HCT116 (cell line): ENCODE results near the gene RANBP6. TPM values are rescaled to one million over a fixed set of nuclear protein-coding genes. Genes with fewer than 3 reads are reported as not detected.
"Not testable (repeated sequence)": the region's sequence is repeated elsewhere in the genome, so short reads cannot be mapped to it uniquely, and the experiment has no call there.

Experiments
- ATAC-seq: fragments of 200-7000 bp; cut with Tn5 transposase; 2 replicates; pipeline ENCODE4 v1.9.1; 2020; ENCODE audit warnings: mild to moderate bottlenecking, moderate library complexity
- BruUV-seq: library from RNA; stranded (reverse); fragments of 400-500 nt; replicated peaks from 2 replicates; lab custom pipeline; 2021; lab: Mats Ljungman, UMichigan
- CTCF ChIA-PET: fragments of 300-600 bp; sonication (Branson Sonifier 250); formaldehyde crosslinking; loops from one replicate; lab custom pipeline; 2021; ENCODE audit warnings: antibody characterized with exemption; lab: Charles Lee
- POLR2A ChIA-PET: fragments of 300-600, 350-600 bp; sonication (Branson Sonifier 250); formaldehyde crosslinking; loops from one replicate; lab custom pipeline; 2021; ENCODE audit warnings: antibody characterized with exemption; lab: Charles Lee
- RAD21 ChIA-PET, 2 experiments: fragments of 300-600 bp; sonication (Branson Sonifier 250); formaldehyde crosslinking; loops; one replicate each; lab custom pipeline; 2023; ENCODE audit warnings: low total read pairs in 2 of 2; ENCODE audit not compliant: uncharacterized antibody in 2 of 2, unreplicated experiment in 2 of 2, low non-redundant PET in 1 of 2; lab: Charles Lee
- DNase-seq: peaks from one replicate; pipeline ENCODE4 v3.0.0-alpha.2; 2010; ENCODE audit warnings: low read depth, low spot score
- H2AFZ ChIP-seq: fragments of 200-600 bp; shearing (Covaris generic), sonication (generic); 2 replicates; pipeline ENCODE4 v1.6.1; 2017; ENCODE audit warnings: low read depth, mixed run types, mixed read lengths, antibody characterized with exemption, low read length; ENCODE audit not compliant: poor library complexity, severe bottlenecking
- H3K27ac ChIP-seq: 2 replicates; pipeline ENCODE4 v1.5.1; 2012; ENCODE audit warnings: low read depth, low read length
- H3K27me3 ChIP-seq: fragments of 200-600 bp; sonication (generic); 2 replicates; pipeline ENCODE4 v1.6.1; 2016; ENCODE audit warnings: mixed run types, low read length, mixed read lengths; ENCODE audit not compliant: insufficient read depth
- H3K36me3 ChIP-seq, 2 experiments: fragments of 200-500 bp in 1 of 2; fragments of 200-600 bp in 1 of 2; sonication (Bioruptor generic) in 1 of 2; sonication (generic) in 1 of 2; 2 replicates each; pipeline versions ENCODE4 v1.5.1 to v1.6.1; 2014 to 2016; ENCODE audit warnings: low read length in 2 of 2, inconsistent platforms in 1 of 2, mixed read lengths in 1 of 2, mixed run types in 1 of 2; ENCODE audit not compliant: insufficient read depth in 2 of 2, control insufficient read depth in 1 of 2
- H3K4me1 ChIP-seq, 2 experiments: fragments of 200-600 bp in 1 of 2; sonication (generic) in 1 of 2; 2 replicates each; pipeline versions ENCODE4 v1.5.1 to v1.6.1; 2012 to 2017; ENCODE audit warnings: low read length in 2 of 2, inconsistent platforms in 1 of 2, mild to moderate bottlenecking in 1 of 2, mixed read lengths in 1 of 2, mixed run types in 1 of 2, moderate library complexity in 1 of 2; ENCODE audit not compliant: insufficient read depth in 2 of 2, control insufficient read depth in 1 of 2
- H3K4me2 ChIP-seq: fragments of 200-600 bp; sonication (generic); 2 replicates; pipeline ENCODE4 v1.6.1; 2017; ENCODE audit warnings: mixed run types, low read length, mixed read lengths
- H3K4me3 ChIP-seq, 2 experiments: fragments of 200-600 bp in 1 of 2; sonication (generic) in 1 of 2; replicated peaks in 1 of 2; 2 replicates each; pipeline ENCODE4 v1.5.1; 2011 to 2016; ENCODE audit warnings: low read length in 2 of 2, control low read depth in 1 of 2, low read depth in 1 of 2, mild to moderate bottlenecking in 1 of 2, mixed read lengths in 1 of 2, mixed run types in 1 of 2
- H3K79me2 ChIP-seq: fragments of 200-600 bp; sonication (generic); 2 replicates; pipeline ENCODE4 v1.6.1; 2017; ENCODE audit warnings: mild to moderate bottlenecking, mixed run types, low read length, moderate library complexity, mixed read lengths; ENCODE audit not compliant: insufficient read depth
- H3K9ac ChIP-seq: fragments of 200-600 bp; sonication (generic); 2 replicates; pipeline ENCODE4 v1.6.1; 2016; ENCODE audit warnings: low read length, mixed read lengths
- H3K9me2 ChIP-seq: fragments of 200-600 bp; sonication (generic), shearing (Covaris generic); 2 replicates; pipeline ENCODE4 v1.6.1; 2017; ENCODE audit warnings: mixed run types, mild to moderate bottlenecking, moderate library complexity; ENCODE audit not compliant: insufficient read depth
- H3K9me3 ChIP-seq, 2 experiments: fragments of 200-500 bp in 1 of 2; fragments of 200-600 bp in 1 of 2; sonication (Bioruptor generic) in 1 of 2; sonication (generic) in 1 of 2; 2 replicates each; pipeline ENCODE4 v1.6.1; 2014 to 2017; ENCODE audit warnings: low read length in 2 of 2, mixed read lengths in 2 of 2, inconsistent platforms in 1 of 2, low read depth in 1 of 2, mild to moderate bottlenecking in 1 of 2, mixed run types in 1 of 2, moderate library complexity in 1 of 2; ENCODE audit not compliant: control insufficient read depth in 1 of 2, insufficient read depth in 1 of 2
- H4K20me1 ChIP-seq: fragments of 200-600 bp; sonication (generic), shearing (Covaris generic); 2 replicates; pipeline ENCODE4 v1.6.1; 2017; ENCODE audit warnings: mixed run types, mild to moderate bottlenecking, moderate library complexity; ENCODE audit not compliant: insufficient read depth
- CTCF ChIP-seq, 3 experiments: fragments of 200-600 bp in 1 of 3; sonication (generic) in 1 of 3; IDR thresholded peaks in 2 of 3; conservative IDR thresholded peaks in 1 of 3; 2 replicates each; pipeline ENCODE4 v1.5.1; 2012 to 2017; ENCODE audit warnings: low read depth in 2 of 3, low read length in 2 of 3, antibody characterized with exemption in 1 of 3, borderline replicate concordance in 1 of 3, control low read depth in 1 of 3, mild to moderate bottlenecking in 1 of 3, mixed read lengths in 1 of 3, mixed run types in 1 of 3, moderate library complexity in 1 of 3; ENCODE audit not compliant: insufficient read depth in 1 of 3
- ELF1 ChIP-seq: IDR thresholded peaks from 2 replicates; pipeline ENCODE4 v1.6.1; 2012; ENCODE audit warnings: low read depth, borderline replicate concordance
- JUND ChIP-seq: IDR thresholded peaks from 2 replicates; pipeline ENCODE4 v1.6.1; 2012
- POLR2AphosphoS5 ChIP-seq: IDR thresholded peaks from 2 replicates; pipeline ENCODE4 v1.6.1; 2011; ENCODE audit warnings: mild to moderate bottlenecking, low read depth, low read length, moderate library complexity
- SRF ChIP-seq: IDR thresholded peaks from 2 replicates; pipeline ENCODE4 v1.6.1; 2012; ENCODE audit warnings: low read depth
- TCF7L2 ChIP-seq: IDR thresholded peaks from 2 replicates; pipeline ENCODE4 v1.7.0; 2011; ENCODE audit warnings: borderline replicate concordance, inconsistent platforms; ENCODE audit not compliant: insufficient read depth, insufficient read length; ENCODE audit errors: extremely low read depth
- YY1 ChIP-seq: IDR thresholded peaks from 2 replicates; pipeline ENCODE4 v1.6.1; 2011; ENCODE audit warnings: low read length, low read depth, moderate library complexity, mild to moderate bottlenecking; ENCODE audit not compliant: insufficient replicate concordance; ENCODE audit errors: extremely low read depth
- intact Hi-C: fragments of 100-400 bp; cut with micrococcal nuclease; formaldehyde crosslinking; loops from 2 replicates; pipeline ENCODE4 v1.10.0; 2022
- total RNA-seq: library from RNA; stranded (reverse); gene quantifications from one replicate; pipeline ENCODE4 v1.2.1, GENCODE V29; 2021; ENCODE audit not compliant: unreplicated experiment

Gene RANBP6
- total RNA-seq, 1 experiment from 2014 or later: 12.7 TPM

GRCh38 chr9:6029604-6030274 is 14.3 kb upstream of the RANBP6 start:
- ATAC-seq (no peak), DNase-seq (no peak)
- intact Hi-C loops: no loop called here
- RAD21 ChIA-PET: no interaction called here
- H3K79me2 ChIP-seq: no peaks in the 10 kb centered on the region
- POLR2A ChIA-PET: interaction anchor here (0.9 to 1.0 kb wide), 2 partner anchors 14 to 22 kb away, joined by 3 read pairs; partner anchors contain the start of gene RANBP6
- H3K9me3 ChIP-seq: no peaks in the 10 kb centered on the region
- H3K4me1 ChIP-seq: no peaks in the 10 kb centered on the region
- H4K20me1 ChIP-seq: no peaks in the 10 kb centered on the region
- H3K9me2 ChIP-seq: no peaks in the 10 kb centered on the region
- no peak overlapping the region for H3K4me3 ChIP-seq
- no peak overlapping the region for H3K27ac ChIP-seq
- H2AFZ ChIP-seq: no peak overlapping the region
- no peaks in the 10 kb centered on the region for H3K36me3 ChIP-seq
- H3K9ac ChIP-seq: no peak overlapping the region
- TF ChIP-seq ELF1: no peak
- TF ChIP-seq JUND: no peak
- TF ChIP-seq SRF: no peak
- TF ChIP-seq POLR2AphosphoS5: no peak
- CTCF ChIA-PET: interaction anchor here (1.2 kb wide), 1 partner anchor 25 kb away, joined by 6 read pairs; no protein-coding TSS in a partner anchor
- H3K27me3 ChIP-seq: no peaks in the 10 kb centered on the region
- BruUV-seq: no TSS peak
- H3K4me2 ChIP-seq: no peak overlapping the region

DNA sequence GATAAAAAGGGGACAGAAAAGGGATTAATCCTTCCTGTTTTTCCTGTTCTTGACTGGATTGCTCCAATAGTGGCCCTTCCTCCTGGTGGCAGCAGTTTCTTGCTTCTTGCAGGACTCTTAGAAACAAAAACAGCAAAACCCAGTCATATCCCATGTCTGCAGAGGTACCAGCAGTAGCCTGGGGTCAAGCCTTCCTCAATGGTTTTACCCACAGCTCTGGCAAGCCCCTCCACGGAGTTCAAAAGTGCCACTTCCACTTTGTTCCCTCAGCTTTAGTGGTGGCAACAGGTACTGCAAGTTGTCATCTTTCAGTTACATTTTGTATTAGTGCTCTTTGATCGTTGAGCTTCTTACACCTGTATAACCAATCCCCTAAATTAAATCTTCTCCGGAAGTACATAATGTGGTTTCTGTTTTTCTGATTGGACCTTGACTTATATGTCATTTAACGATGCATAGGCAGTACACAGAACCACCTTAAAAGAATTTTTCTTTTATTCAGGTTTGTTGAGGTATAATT is 8.7 kb upstream of the RANBP6 start:
- H3K27ac ChIP-seq: peak overlapping the region; percentile 19; the same call in 1 of the 2 replicates
- H4K20me1 ChIP-seq: no peaks in the 10 kb centered on the region
- no peaks in the 10 kb centered on the region for H3K27me3 ChIP-seq
- no peaks in the 10 kb centered on the region for H3K79me2 ChIP-seq
- peak; percentile 66 for DNase-seq
- H3K9ac ChIP-seq: no peak overlapping the region
- BruUV-seq: no TSS peak
- H3K4me1 ChIP-seq: peaks cover 3 to 10% of the 10 kb centered on the region in 2 experiments; a peak in 3 of 4 replicates
- H3K36me3 ChIP-seq: no peaks in the 10 kb centered on the region
- TF ChIP-seq CTCF (IDR thresholded peaks at IDR 0.05 in 2 of 3, conservative IDR thresholded peaks at IDR 0.05 in 1 of 3; ENCODE audit: borderline replicate concordance in 1 of 3, insufficient read depth in 1 of 3, low read depth in 2 of 3, low read length in 2 of 3) (peak; percentile 37 to 67 (median 67); a peak in 5 of 6 replicates), TCF7L2 (peak; percentile 57), YY1 (no peak)
- no peaks in the 10 kb centered on the region for H3K9me2 ChIP-seq
- H3K9me3 ChIP-seq: no peaks in the 10 kb centered on the region
- intact Hi-C loops: no loop called here
- H3K4me3 ChIP-seq: peak overlapping the region in 1 of 2 experiments; percentile 36; a peak in 2 of 4 replicates
- ChIA-PET RAD21 (no interaction called here), CTCF (interaction anchor here (0.5 to 2.5 kb wide), 10 partner anchors 9 to 282 kb away, joined by 3 to 12 read pairs (median 4); partner anchors contain the start of gene RANBP6), POLR2A (interaction anchor here (1.0 to 1.5 kb wide), 3 partner anchors 9 to 733 kb away, joined by 3 to 10 read pairs (median 3); partner anchors contain the start of genes KDM4C and RANBP6)
- peak overlapping the region; percentile 94 for H2AFZ ChIP-seq
- H3K4me2 ChIP-seq: peak overlapping the region; percentile 69
- peak; percentile 94 for ATAC-seq

DNA sequence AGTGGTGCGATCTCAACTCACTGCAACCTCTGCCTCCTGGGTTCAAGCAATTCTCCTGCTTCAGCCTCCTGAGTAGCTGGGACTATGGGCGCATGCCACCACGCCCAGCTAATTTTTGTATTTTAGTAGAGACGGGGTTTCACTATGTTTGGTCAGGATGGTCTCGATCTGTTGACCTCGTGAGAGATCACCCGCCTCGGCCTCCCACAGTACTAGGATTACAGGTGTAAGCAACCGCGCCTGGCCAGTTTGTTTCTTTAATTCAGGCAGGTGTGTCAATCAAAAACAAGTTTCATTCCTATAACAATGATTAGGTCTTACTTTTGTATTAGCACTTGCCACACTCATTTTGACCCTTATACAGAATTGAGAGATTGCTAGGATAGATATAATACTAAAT is 1.6 kb upstream of the RANBP6 start:
- not testable (repeated sequence) for H3K9ac ChIP-seq

More for the DNA sequence above, 1.6 kb upstream of the RANBP6 start:
- RAD21 ChIA-PET, H3K27ac ChIP-seq, H3K27me3 ChIP-seq, BruUV-seq, H3K4me3 ChIP-seq, H3K9me3 ChIP-seq, DNase-seq, H3K4me2 ChIP-seq, POLR2A ChIA-PET, H2AFZ ChIP-seq, ATAC-seq, H3K9me2 ChIP-seq, intact Hi-C loops, H4K20me1 ChIP-seq, CTCF ChIA-PET: not testable (repeated sequence)
- Histone ChIP-seq H3K36me3 (peaks cover 7 to 19% of the 10 kb centered on the region in 2 experiments; a peak in 2 of 4 replicates), H3K4me1 (peaks cover 0 to 14% of the 10 kb centered on the region in 2 experiments; a peak in 3 of 4 replicates), H3K79me2 (peaks cover 33% of the 10 kb centered on the region)
